IMR-90 (cell line): ENCODE measurements around the gene ABI3BP. TPM values are rescaled to one million over a fixed set of nuclear protein-coding genes. Genes with fewer than 3 reads are reported as not detected.

Source experiments
- ATAC-seq: fragments of 200-7000 bp; cut with Tn5 transposase; 2 replicates; pipeline ENCODE4 v1.9.1; 2020; ENCODE audit warnings: low read depth, mild to moderate bottlenecking, moderate library complexity
- BruUV-seq: library from RNA; stranded (reverse); fragments of 400-500 nt; replicated peaks from 2 replicates; lab custom pipeline; 2021; lab: Mats Ljungman, UMichigan
- CTCF ChIA-PET: fragments of 300-600 bp; formaldehyde crosslinking; extraction: SDS; loops from one replicate; lab custom pipeline; 2021; ENCODE audit warnings: antibody characterized with exemption; lab: Yijun Ruan, JAX
- POLR2A ChIA-PET: fragments of 300-600 bp; sonication (Branson Sonifier 250); formaldehyde crosslinking; loops from one replicate; lab custom pipeline; 2022; ENCODE audit warnings: antibody characterized with exemption; ENCODE audit not compliant: unreplicated experiment; lab: Charles Lee
- DNase-seq: peaks from one replicate; pipeline ENCODE4 v3.0.0; 2013
- H2AFZ ChIP-seq: replicated peaks from 2 replicates; pipeline ENCODE3; 2013; ENCODE audit warnings: low read length, mild to moderate bottlenecking; ENCODE audit not compliant: poor library complexity
- H2AK5ac ChIP-seq: 2 replicates; pipeline ENCODE4 v1.6.1; 2013; ENCODE audit warnings: low read depth, low read length, inconsistent platforms
- H2AK9ac ChIP-seq: replicated peaks from 2 replicates; pipeline ENCODE3; 2013; ENCODE audit warnings: mild to moderate bottlenecking, low read depth, low read length, moderate library complexity; ENCODE audit not compliant: poor library complexity
- H2BK120ac ChIP-seq: 2 replicates; pipeline ENCODE4 v1.6.1; 2013; ENCODE audit warnings: low read depth, low read length, inconsistent platforms
- H2BK15ac ChIP-seq: 3 replicates; pipeline ENCODE4 v1.6.1; 2013; ENCODE audit warnings: low read depth, low read length, inconsistent platforms
- H2BK20ac ChIP-seq: 2 replicates; pipeline ENCODE4 v1.6.1; 2013; ENCODE audit warnings: low read depth, mild to moderate bottlenecking, inconsistent platforms, low read length, moderate library complexity
- H2BK5ac ChIP-seq: 2 replicates; pipeline ENCODE4 v1.6.1; 2013; ENCODE audit warnings: mild to moderate bottlenecking, low read depth, low read length, inconsistent platforms; ENCODE audit not compliant: poor library complexity, severe bottlenecking
- H3K14ac ChIP-seq: replicated peaks from 2 replicates; pipeline ENCODE4 v1.6.1; 2013; ENCODE audit warnings: low read depth, low read length, inconsistent platforms
- H3K18ac ChIP-seq: 2 replicates; pipeline ENCODE4 v1.6.1; 2013; ENCODE audit warnings: low read depth, low read length, control low read depth
- H3K23ac ChIP-seq: 2 replicates; pipeline ENCODE4 v1.6.1; 2013; ENCODE audit warnings: low read depth, low read length, inconsistent platforms
- H3K27ac ChIP-seq: 2 replicates; pipeline ENCODE4 v1.5.1; 2013; ENCODE audit warnings: mild to moderate bottlenecking, control low read depth, low read length; ENCODE audit not compliant: insufficient read depth
- H3K27me3 ChIP-seq: 2 replicates; pipeline ENCODE4 v1.6.1; 2013; ENCODE audit warnings: low read length; ENCODE audit not compliant: control insufficient read depth, insufficient read depth
- H3K36me3 ChIP-seq: 2 replicates; pipeline ENCODE4 v1.6.1; 2013; ENCODE audit warnings: low read length, mixed read lengths; ENCODE audit not compliant: control insufficient read depth, insufficient read depth
- H3K4ac ChIP-seq: 2 replicates; pipeline ENCODE4 v1.6.1; 2013; ENCODE audit warnings: low read depth, low read length, inconsistent platforms
- H3K4me1 ChIP-seq: 2 replicates; pipeline ENCODE4 v1.6.1; 2013; ENCODE audit warnings: low read length, mixed read lengths; ENCODE audit not compliant: control insufficient read depth, insufficient read depth
- H3K4me2 ChIP-seq: 2 replicates; pipeline ENCODE4 v1.6.1; 2013; ENCODE audit warnings: low read depth, mild to moderate bottlenecking, control low read depth, low read length, moderate library complexity
- H3K4me3 ChIP-seq: 2 replicates; pipeline ENCODE4 v1.5.1; 2013; ENCODE audit warnings: low read depth, mild to moderate bottlenecking, control low read depth, low read length, moderate library complexity; ENCODE audit not compliant: insufficient read depth
- H3K56ac ChIP-seq: 2 replicates; pipeline ENCODE4 v1.6.1; 2013; ENCODE audit warnings: low read length, inconsistent platforms; ENCODE audit not compliant: insufficient read depth; ENCODE audit errors: extremely low read depth
- H3K79me1 ChIP-seq, 2 experiments: 2 replicates each; pipeline ENCODE4 v1.6.1; 2013; ENCODE audit warnings: low read length in 2 of 2, inconsistent platforms in 1 of 2, low read depth in 1 of 2
- H3K9ac ChIP-seq: 2 replicates; pipeline ENCODE4 v1.6.1; 2013; ENCODE audit warnings: low read depth, low read length, control low read depth
- H3K9me1 ChIP-seq: 2 replicates; pipeline ENCODE4 v1.6.1; 2013; ENCODE audit warnings: low read length, inconsistent platforms; ENCODE audit not compliant: insufficient read depth
- H3K9me3 ChIP-seq: 2 replicates; pipeline ENCODE4 v1.6.1; 2013; ENCODE audit warnings: low read length; ENCODE audit not compliant: control insufficient read depth, insufficient read depth
- H4K20me1 ChIP-seq: 2 replicates; pipeline ENCODE4 v1.6.1; 2013; ENCODE audit warnings: low read length, inconsistent platforms; ENCODE audit not compliant: insufficient read depth
- H4K5ac ChIP-seq: 2 replicates; pipeline ENCODE4 v1.6.1; 2013; ENCODE audit warnings: mild to moderate bottlenecking, low read depth, low read length, control low read depth
- H4K8ac ChIP-seq, 2 experiments: 2 replicates each; pipeline ENCODE4 v1.6.1; 2013; ENCODE audit warnings: low read depth in 2 of 2, low read length in 2 of 2, control low read depth in 1 of 2, inconsistent platforms in 1 of 2
- H4K91ac ChIP-seq: 2 replicates; pipeline ENCODE4 v1.6.1; 2013; ENCODE audit warnings: low read depth, low read length, inconsistent platforms; ENCODE audit not compliant: insufficient read depth
- CEBPB ChIP-seq: IDR thresholded peaks from 2 replicates; pipeline ENCODE4 v1.6.1; 2012; ENCODE audit warnings: low read depth, low read length, improper control_type of control experiment
- CHD1 ChIP-seq: IDR thresholded peaks from 2 replicates; pipeline ENCODE4 v1.6.1; 2012; ENCODE audit warnings: low read depth, low read length, improper control_type of control experiment
- CTCF ChIP-seq: conservative IDR thresholded peaks from 2 replicates; pipeline ENCODE4 v1.5.1; 2012; ENCODE audit warnings: mild to moderate bottlenecking, low read depth, low read length, improper control_type of control experiment
- FOS ChIP-seq: fragments of 150-350 bp; IDR thresholded peaks from 2 replicates; pipeline ENCODE4 v1.6.1; 2016; ENCODE audit warnings: low read depth, low read length
- MAZ ChIP-seq: IDR thresholded peaks from 2 replicates; pipeline ENCODE4 v1.6.1; 2012; ENCODE audit warnings: low read depth, mild to moderate bottlenecking, low read length, improper control_type of control experiment, moderate library complexity, borderline replicate concordance
- MXI1 ChIP-seq: IDR thresholded peaks from 2 replicates; pipeline ENCODE4 v1.6.1; 2012; ENCODE audit warnings: low read depth, mild to moderate bottlenecking, low read length, moderate library complexity, borderline replicate concordance
- NFE2L2 ChIP-seq: fragments of 150-350 bp; IDR thresholded peaks from 2 replicates; pipeline ENCODE4 v1.6.1; 2016; ENCODE audit warnings: low read depth, mild to moderate bottlenecking, low read length
- POLR2A ChIP-seq: IDR thresholded peaks from 2 replicates; pipeline ENCODE4 v1.6.1; 2012; ENCODE audit warnings: mild to moderate bottlenecking, low read depth, low read length
- RAD21 ChIP-seq: IDR thresholded peaks from 2 replicates; pipeline ENCODE4 v1.6.1; 2012; ENCODE audit warnings: low read length, improper control_type of control experiment
- RFX5 ChIP-seq: IDR thresholded peaks from 2 replicates; pipeline ENCODE4 v1.8.0; 2012; ENCODE audit warnings: low read depth, mild to moderate bottlenecking, low read length, moderate library complexity
- SMC3 ChIP-seq: fragments of 150-350 bp; IDR thresholded peaks from 2 replicates; pipeline ENCODE4 v1.6.1; 2016; ENCODE audit warnings: low read depth, mild to moderate bottlenecking, antibody characterized with exemption, low read length, moderate library complexity
- WGBS, 2 experiments: methylation state at CpG; one replicate each; pipeline versions ENCODE4 v1.1.5 to v1.1.7; 2013; ENCODE audit warnings: missing lambda C conversion rate in 2 of 2; ENCODE audit not compliant: insufficient read length in 1 of 2; ENCODE audit errors: extremely low coverage in 2 of 2; 5-methylcytosine and 5-hydroxymethylcytosine counted together
- dilution Hi-C: fragments of 300-500 bp; cut with HindIII; formaldehyde crosslinking; loops from one replicate; pipeline ENCODE4 v1.14.3; 2018; ENCODE audit warnings: low sequenced_read_pairs; ENCODE audit not compliant: unreplicated experiment
- in situ Hi-C: fragments of 300-500 bp; cut with MboI; formaldehyde crosslinking; loops from 3 replicates; pipeline ENCODE4 v1.14.3; 2019; ENCODE audit warnings: low sequenced_read_pairs, inconsistent platforms, mixed read lengths
- intact Hi-C: fragments of 100-400 bp; cut with micrococcal nuclease; formaldehyde crosslinking; loops from 2 replicates; pipeline ENCODE4 v1.10.0; 2022
- polyA plus RNA-seq, 3 experiments: library from polyadenylated mRNA; depleted of rRNA; stranded (reverse); fragments of >200 nt; gene quantifications; 2 replicates each; pipeline ENCODE4 v1.2.3, GENCODE V29; 2012; ENCODE audit warnings: low replicate concordance in 1 of 3
- total RNA-seq: library from RNA; depleted of rRNA; stranded (reverse); fragments of >200 nt; gene quantifications from 2 replicates; pipeline ENCODE4 v1.2.3, GENCODE V29; 2012

The ABI3BP gene
- total and polyA plus RNA-seq, 2 of the 4 experiments (the other 2 are of a cell fraction) = 3.0 to 26.7 TPM

GRCh38 chr3:100754563-100755334 is 238.5 kb downstream of the ABI3BP start:
- Histone ChIP-seq H3K9me1 (peaks cover 9% of the 10 kb centered on the region; the same call in 1 of the 2 replicates), H3K4me2 (no peak overlapping the region), H2BK120ac (no peak overlapping the region), H3K9ac (no peak overlapping the region), H3K18ac (no peak overlapping the region), H2BK5ac (no peak overlapping the region), H3K4me1 (peaks cover 2% of the 10 kb centered on the region; the same call in 1 of the 2 replicates), H3K36me3 (peaks cover 12% of the 10 kb centered on the region), H3K79me1 (no peaks in the 10 kb centered on the region; a peak in 1 of 4 replicates), H2AFZ (no peak overlapping the region), H3K23ac (no peak overlapping the region), H3K14ac (no peak overlapping the region), H3K27ac (no peak overlapping the region), H4K5ac (no peak overlapping the region), H4K20me1 (no peaks in the 10 kb centered on the region; the same call in 1 of the 2 replicates), H3K27me3 (no peaks in the 10 kb centered on the region), H3K9me3 (no peaks in the 10 kb centered on the region), H3K56ac (no peak overlapping the region), H3K4ac (no peak overlapping the region), H3K4me3 (no peak overlapping the region), H4K8ac (no peak overlapping the region), H2BK20ac (no peak overlapping the region), H4K91ac (no peak overlapping the region), H2AK5ac (no peak overlapping the region), H2BK15ac (no peak overlapping the region), H2AK9ac (no peak overlapping the region)
- ChIA-PET CTCF (interaction anchor here (0.6 to 1.1 kb wide), 2 partner anchors 27 to 270 kb away, joined by 3 read pairs; no protein-coding TSS in a partner anchor), POLR2A (no interaction called here)
- WGBS, 2 experiments = no CpG with 5 or more reads among the region's 3 CpGs
- TF ChIP-seq CEBPB (no peak), MAZ (no peak), MXI1 (no peak), NFE2L2 (no peak), CHD1 (no peak), RAD21 (peak; percentile 39), POLR2A (no peak), RFX5 (no peak), SMC3 (peak; percentile 24; the same call in 1 of the 2 replicates), FOS (no peak), CTCF (0 out of 2 replicates have a peak, but pooled peaks have one; percentile 16)
- no TSS peak for BruUV-seq
- intact Hi-C loops = loop anchor here (5.0 kb wide), 1 partner anchor 443 kb away; no protein-coding TSS in a partner anchor
- DNase-seq (no peak), ATAC-seq (no peak)
- in situ Hi-C loops = no loop called here
- dilution Hi-C loops = no loop called here
